Nephron (organoid): ENCODE measurements around the gene SPRED1.

Experiments used
- H3K27ac Mint-ChIP-seq, 3 experiments: 2 replicates each; pipeline ENCODE4 v1.8.0; 2020; ENCODE audit warnings: mixed read lengths in 3 of 3, mild to moderate bottlenecking in 2 of 3, moderate library complexity in 1 of 3
- H3K27me3 Mint-ChIP-seq: 2 replicates; pipeline ENCODE4 v1.8.0; 2021; ENCODE audit warnings: low read depth, mild to moderate bottlenecking, moderate library complexity, mixed read lengths
- H3K36me3 Mint-ChIP-seq: 2 replicates; pipeline ENCODE4 v1.8.0; 2020; ENCODE audit warnings: low read depth, mixed read lengths
- H3K4me1 Mint-ChIP-seq: 2 replicates; pipeline ENCODE4 v1.8.0; 2020; ENCODE audit warnings: mixed read lengths
- H3K4me3 Mint-ChIP-seq, 3 experiments: 2 replicates each; pipeline ENCODE4 v1.8.0; 2020; ENCODE audit warnings: mild to moderate bottlenecking in 3 of 3, mixed read lengths in 3 of 3, moderate library complexity in 2 of 3
- H3K9me3 Mint-ChIP-seq: 2 replicates; pipeline ENCODE4 v1.8.0; 2020; ENCODE audit warnings: mixed read lengths
- TF ChIP-seq, protein P1 (sequence below), 3 experiments: fragments of 200-600 bp; sonication (generic); IDR thresholded peaks; one replicate each; pipeline ENCODE4 v1.5.0; 2021; ENCODE audit warnings: antibody characterized with exemption in 3 of 3; ENCODE audit not compliant: unreplicated experiment in 3 of 3

The SPRED1 gene

DNA sequence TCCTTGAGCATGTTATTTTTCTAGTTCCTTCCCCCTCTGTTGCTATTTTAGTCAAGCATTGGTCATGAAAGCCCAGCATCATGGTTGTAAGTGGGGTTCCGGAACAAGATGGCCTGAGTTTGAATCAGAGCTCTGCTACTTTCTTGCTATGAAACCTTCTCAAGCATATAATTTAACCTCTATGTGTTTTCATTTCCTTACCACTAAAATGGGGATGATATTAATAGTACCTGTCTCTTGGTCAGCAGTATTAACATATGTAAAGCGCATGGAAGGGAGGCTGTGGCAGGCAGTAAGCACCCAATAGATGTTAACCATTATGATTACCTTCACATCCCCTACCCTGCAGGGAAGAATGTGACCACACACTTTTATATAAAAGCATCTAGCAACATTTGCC lies 14.3 kb upstream of the SPRED1 start:
- no peak overlapping the region for H3K27ac Mint-ChIP-seq
- TF ChIP-seq, protein P1, sequence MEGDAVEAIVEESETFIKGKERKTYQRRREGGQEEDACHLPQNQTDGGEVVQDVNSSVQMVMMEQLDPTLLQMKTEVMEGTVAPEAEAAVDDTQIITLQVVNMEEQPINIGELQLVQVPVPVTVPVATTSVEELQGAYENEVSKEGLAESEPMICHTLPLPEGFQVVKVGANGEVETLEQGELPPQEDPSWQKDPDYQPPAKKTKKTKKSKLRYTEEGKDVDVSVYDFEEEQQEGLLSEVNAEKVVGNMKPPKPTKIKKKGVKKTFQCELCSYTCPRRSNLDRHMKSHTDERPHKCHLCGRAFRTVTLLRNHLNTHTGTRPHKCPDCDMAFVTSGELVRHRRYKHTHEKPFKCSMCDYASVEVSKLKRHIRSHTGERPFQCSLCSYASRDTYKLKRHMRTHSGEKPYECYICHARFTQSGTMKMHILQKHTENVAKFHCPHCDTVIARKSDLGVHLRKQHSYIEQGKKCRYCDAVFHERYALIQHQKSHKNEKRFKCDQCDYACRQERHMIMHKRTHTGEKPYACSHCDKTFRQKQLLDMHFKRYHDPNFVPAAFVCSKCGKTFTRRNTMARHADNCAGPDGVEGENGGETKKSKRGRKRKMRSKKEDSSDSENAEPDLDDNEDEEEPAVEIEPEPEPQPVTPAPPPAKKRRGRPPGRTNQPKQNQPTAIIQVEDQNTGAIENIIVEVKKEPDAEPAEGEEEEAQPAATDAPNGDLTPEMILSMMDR (IDR thresholded peaks at IDR 0.05; ENCODE audit: unreplicated experiment in 3 of 3) = no peak
- H3K27me3 Mint-ChIP-seq = no peaks in the 10 kb centered on the region

DNA sequence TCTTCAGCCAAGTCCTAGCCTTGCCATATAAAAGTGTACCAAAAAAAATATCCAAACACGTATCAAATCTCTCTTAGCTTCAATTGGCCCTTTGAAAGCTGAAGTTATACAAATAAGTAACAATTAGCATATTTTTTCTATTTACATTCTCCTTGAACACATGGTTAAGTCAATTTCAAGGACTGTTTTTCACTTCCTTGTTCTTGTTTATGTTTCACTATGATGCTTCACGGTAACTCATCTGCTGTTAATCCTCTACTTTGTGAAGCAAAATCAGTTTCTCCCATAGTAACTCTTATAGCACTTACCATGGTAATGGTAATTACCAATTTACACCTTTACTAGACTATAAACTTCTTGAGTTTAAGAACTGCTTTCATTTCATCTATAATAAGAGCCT lies 10.6 kb upstream of the SPRED1 start:
- Mint-ChIP-seq H3K4me3 (no peak overlapping the region), H3K9me3 (no peaks in the 10 kb centered on the region), H3K27ac (no peak overlapping the region), H3K27me3 (no peaks in the 10 kb centered on the region), H3K4me1 (no peaks in the 10 kb centered on the region), H3K36me3 (no peaks in the 10 kb centered on the region)
- TF ChIP-seq, protein P1 (IDR thresholded peaks at IDR 0.05; ENCODE audit: unreplicated experiment in 3 of 3) = no peak

More for the DNA sequence above, 14.3 kb upstream of the SPRED1 start:
- H3K4me1 Mint-ChIP-seq = no peaks in the 10 kb centered on the region
- H3K4me3 Mint-ChIP-seq = no peak overlapping the region
- H3K36me3 Mint-ChIP-seq = no peaks in the 10 kb centered on the region
- no peaks in the 10 kb centered on the region for H3K9me3 Mint-ChIP-seq

DNA sequence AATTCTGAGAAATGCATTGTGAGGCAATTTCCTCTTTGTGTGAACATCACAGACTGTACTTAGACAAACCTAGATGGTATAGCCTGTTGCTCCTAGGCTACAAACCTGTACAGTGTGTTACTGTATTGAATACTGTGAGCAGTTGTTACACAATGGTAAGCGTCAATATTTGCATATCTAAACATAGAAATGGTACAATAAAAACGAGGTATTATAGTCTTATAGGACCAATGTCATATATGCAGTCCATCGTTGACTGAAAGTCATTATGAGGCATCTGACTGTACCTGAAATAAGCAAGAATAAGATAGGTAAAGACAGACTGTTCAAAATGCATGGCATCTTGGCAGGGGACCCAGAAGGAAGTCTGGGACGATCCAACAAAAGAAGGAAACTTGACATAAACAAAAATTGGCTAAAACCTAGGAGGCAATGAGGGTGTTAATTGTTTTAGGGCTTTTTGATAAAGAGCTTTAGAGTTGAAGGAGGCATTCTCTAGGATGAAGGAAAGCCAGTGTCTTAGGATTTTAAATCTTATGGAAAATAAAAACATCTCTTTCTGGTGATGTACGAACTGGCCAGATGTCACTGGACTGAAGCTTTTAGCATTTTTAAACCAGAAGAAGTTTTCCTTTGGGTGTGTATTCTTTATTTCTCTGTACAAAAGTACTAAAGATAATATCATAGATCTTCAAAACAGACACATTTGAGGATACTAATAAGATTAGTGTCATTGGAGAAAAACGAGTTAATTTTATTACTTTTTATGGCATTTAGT lies 9.2 kb upstream of the SPRED1 start:
- Mint-ChIP-seq H3K27ac (no peak overlapping the region), H3K4me3 (no peak overlapping the region), H3K4me1 (no peaks in the 10 kb centered on the region), H3K9me3 (no peaks in the 10 kb centered on the region), H3K36me3 (no peaks in the 10 kb centered on the region), H3K27me3 (no peaks in the 10 kb centered on the region)
- TF ChIP-seq, protein P1 (IDR thresholded peaks at IDR 0.05; ENCODE audit: unreplicated experiment in 3 of 3) = no peak

DNA sequence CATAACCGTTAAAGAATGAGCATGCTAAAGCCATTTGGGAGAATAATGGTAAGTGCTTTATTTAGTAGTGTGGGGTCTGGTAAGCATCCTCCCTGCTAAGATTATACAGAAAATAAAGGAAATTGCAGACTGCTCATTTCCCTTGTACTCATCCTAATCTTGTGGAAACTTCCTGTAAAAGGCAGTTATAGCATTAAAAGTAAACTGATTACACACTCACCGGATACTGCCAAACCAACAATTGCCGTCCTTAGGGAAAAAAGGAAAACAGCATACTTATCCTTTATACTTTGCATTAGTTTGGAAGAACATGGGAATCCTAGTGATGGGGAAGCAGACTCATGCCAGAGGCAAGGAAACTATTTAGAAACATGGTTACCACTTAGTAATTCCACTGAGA lies 5.3 kb upstream of the SPRED1 start:
- Mint-ChIP-seq H3K4me3 (no peak overlapping the region), H3K36me3 (no peaks in the 10 kb centered on the region), H3K27ac (no peak overlapping the region), H3K4me1 (peaks cover 24% of the 10 kb centered on the region), H3K27me3 (peaks cover 8% of the 10 kb centered on the region), H3K9me3 (no peaks in the 10 kb centered on the region)
- TF ChIP-seq, protein P1 (IDR thresholded peaks at IDR 0.05; ENCODE audit: unreplicated experiment in 3 of 3) = no peak

DNA sequence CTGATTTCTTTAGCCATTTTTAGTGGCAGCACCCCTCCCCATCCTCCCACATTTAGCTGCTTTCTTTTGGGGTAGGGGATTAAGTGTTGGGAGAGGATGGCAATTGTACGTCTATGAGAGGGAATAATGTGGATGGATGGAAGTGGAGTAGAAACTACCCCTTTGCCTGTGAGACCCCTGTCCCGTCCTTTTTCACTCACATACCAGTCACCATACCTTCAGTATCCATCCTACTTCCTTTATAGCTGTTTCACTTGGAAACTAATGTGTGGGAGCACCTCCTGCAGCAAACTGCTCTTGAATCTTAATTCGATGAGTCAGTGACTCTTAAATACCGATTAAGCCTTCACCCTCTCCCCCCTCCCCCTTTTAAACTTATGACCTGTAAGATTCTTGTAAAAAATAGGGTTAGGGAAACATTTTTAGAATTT lies 730 bp downstream of the SPRED1 start:
- H3K4me1 Mint-ChIP-seq = peaks cover 58% of the 10 kb centered on the region
- TF ChIP-seq, protein P1 (IDR thresholded peaks at IDR 0.05; ENCODE audit: unreplicated experiment in 3 of 3) = no peak
- peak overlapping the region; percentile 87 to 100 (median 99) for H3K4me3 Mint-ChIP-seq
- H3K9me3 Mint-ChIP-seq = no peaks in the 10 kb centered on the region
- H3K27ac Mint-ChIP-seq = peak overlapping the region; percentile 97 to 99 (median 98)
- H3K36me3 Mint-ChIP-seq = no peaks in the 10 kb centered on the region
- H3K27me3 Mint-ChIP-seq = peaks cover 8% of the 10 kb centered on the region
